ENCODE results near the gene FXYD6.

Gene FXYD6

GRCh38 chr11:117855186-117855845 lies 21.1 kb downstream of the FXYD6 start:
- Histone ChIP-seq H3K27ac (ENCODE audit: low read depth, low read length) (no peak overlapping the region), H3K9ac (ENCODE audit: low read length) (no peak overlapping the region), H3K9me3 (ENCODE audit: insufficient read depth, low read length) (no peaks in the 10 kb centered on the region), H3K4me2 (ENCODE audit: low read depth, low read length, poor library complexity, severe bottlenecking) (no peak overlapping the region), H4K20me1 (ENCODE audit: low read depth, low read length) (no peaks in the 10 kb centered on the region), H2AFZ (ENCODE audit: low read depth, low read length, severe bottlenecking) (no peak overlapping the region), H3K9me2 (replicated peaks; ENCODE audit: insufficient read depth, low read length) (no peaks in the 10 kb centered on the region), H3K4me3 (ENCODE audit: insufficient read depth, low read length, poor library complexity, severe bottlenecking) (no peak overlapping the region), H3K79me2 (ENCODE audit: insufficient read depth, low read length) (no peaks in the 10 kb centered on the region), H3F3A (ENCODE audit: insufficient read depth) (no peaks in the 10 kb centered on the region), H3K36me3 (ENCODE audit: low read length) (no peaks in the 10 kb centered on the region), H3K27me3 (ENCODE audit: low read length) (no peaks in the 10 kb centered on the region)
- TF ChIP-seq CTCF (IDR thresholded peaks at IDR 0.05; ENCODE audit: insufficient read depth, low read length, poor library complexity, severe bottlenecking): no peak

GRCh38 chr11:117852309-117852708 lies 24.1 kb downstream of the FXYD6 start:
- H3K36me3 ChIP-seq (ENCODE audit: low read length): no peaks in the 10 kb centered on the region
- H3K9me3 ChIP-seq (ENCODE audit: insufficient read depth, low read length): no peaks in the 10 kb centered on the region
- H4K20me1 ChIP-seq (ENCODE audit: low read depth, low read length): no peaks in the 10 kb centered on the region
- no peaks in the 10 kb centered on the region for H3F3A ChIP-seq (ENCODE audit: insufficient read depth)
- H2AFZ ChIP-seq (ENCODE audit: low read depth, low read length, severe bottlenecking): no peak overlapping the region
- H3K79me2 ChIP-seq (ENCODE audit: insufficient read depth, low read length): no peaks in the 10 kb centered on the region
- no peaks in the 10 kb centered on the region for H3K27me3 ChIP-seq (ENCODE audit: low read length)
- H3K4me3 ChIP-seq (ENCODE audit: insufficient read depth, low read length, poor library complexity, severe bottlenecking): no peak overlapping the region
- no peak overlapping the region for H3K4me2 ChIP-seq (ENCODE audit: low read depth, low read length, poor library complexity, severe bottlenecking)
- no peaks in the 10 kb centered on the region for H3K9me2 ChIP-seq (replicated peaks; ENCODE audit: insufficient read depth, low read length)
- H3K9ac ChIP-seq (ENCODE audit: low read length): no peak overlapping the region
- TF ChIP-seq EZH2phosphoT487 (conservative IDR thresholded peaks at IDR 0.05; ENCODE audit: low read length) (no peak), CTCF (IDR thresholded peaks at IDR 0.05; ENCODE audit: insufficient read depth, low read length, poor library complexity, severe bottlenecking) (no peak)
- H3K27ac ChIP-seq (ENCODE audit: low read depth, low read length): no peak overlapping the region

GRCh38 chr11:117851852-117852251 lies 24.6 kb downstream of the FXYD6 start:
- Histone ChIP-seq H3K9me3 (ENCODE audit: insufficient read depth, low read length) (no peaks in the 10 kb centered on the region), H3K27me3 (ENCODE audit: low read length) (no peaks in the 10 kb centered on the region), H3F3A (ENCODE audit: insufficient read depth) (no peaks in the 10 kb centered on the region), H3K36me3 (ENCODE audit: low read length) (no peaks in the 10 kb centered on the region), H2AFZ (ENCODE audit: low read depth, low read length, severe bottlenecking) (no peak overlapping the region), H3K9ac (ENCODE audit: low read length) (no peak overlapping the region), H3K79me2 (ENCODE audit: insufficient read depth, low read length) (no peaks in the 10 kb centered on the region), H3K4me2 (ENCODE audit: low read depth, low read length, poor library complexity, severe bottlenecking) (no peak overlapping the region), H3K27ac (ENCODE audit: low read depth, low read length) (no peak overlapping the region), H3K9me2 (replicated peaks; ENCODE audit: insufficient read depth, low read length) (no peaks in the 10 kb centered on the region), H3K4me3 (ENCODE audit: insufficient read depth, low read length, poor library complexity, severe bottlenecking) (no peak overlapping the region), H4K20me1 (ENCODE audit: low read depth, low read length) (no peaks in the 10 kb centered on the region)
- TF ChIP-seq CTCF (IDR thresholded peaks at IDR 0.05; ENCODE audit: insufficient read depth, low read length, poor library complexity, severe bottlenecking) (no peak), EZH2phosphoT487 (conservative IDR thresholded peaks at IDR 0.05; ENCODE audit: low read length) (no peak)

Data from SU-DHL-6 (cell line).